Measurements from ENCODE around the gene TMEM158.

DNA sequence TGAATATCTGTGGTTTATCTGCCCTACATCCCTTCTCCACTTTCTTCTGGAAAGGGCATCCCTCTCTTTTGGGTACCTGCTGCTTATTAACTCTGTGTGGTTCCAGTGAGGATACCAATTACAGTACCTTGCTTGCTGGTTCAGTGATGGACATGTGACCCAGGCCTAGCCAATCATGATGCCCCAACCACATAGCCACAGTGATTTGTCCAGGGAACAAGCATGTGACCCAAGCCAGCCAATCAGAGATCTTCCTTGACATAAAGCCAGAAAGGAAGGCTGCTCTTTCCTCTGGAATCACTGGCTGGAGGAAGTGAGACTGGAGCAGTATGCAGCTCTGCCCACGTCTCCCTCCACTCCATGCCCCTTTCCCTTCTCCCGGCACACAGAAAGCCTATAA, 10.9 kb upstream of the TMEM158 start:
- TF ChIP-seq, protein P1, sequence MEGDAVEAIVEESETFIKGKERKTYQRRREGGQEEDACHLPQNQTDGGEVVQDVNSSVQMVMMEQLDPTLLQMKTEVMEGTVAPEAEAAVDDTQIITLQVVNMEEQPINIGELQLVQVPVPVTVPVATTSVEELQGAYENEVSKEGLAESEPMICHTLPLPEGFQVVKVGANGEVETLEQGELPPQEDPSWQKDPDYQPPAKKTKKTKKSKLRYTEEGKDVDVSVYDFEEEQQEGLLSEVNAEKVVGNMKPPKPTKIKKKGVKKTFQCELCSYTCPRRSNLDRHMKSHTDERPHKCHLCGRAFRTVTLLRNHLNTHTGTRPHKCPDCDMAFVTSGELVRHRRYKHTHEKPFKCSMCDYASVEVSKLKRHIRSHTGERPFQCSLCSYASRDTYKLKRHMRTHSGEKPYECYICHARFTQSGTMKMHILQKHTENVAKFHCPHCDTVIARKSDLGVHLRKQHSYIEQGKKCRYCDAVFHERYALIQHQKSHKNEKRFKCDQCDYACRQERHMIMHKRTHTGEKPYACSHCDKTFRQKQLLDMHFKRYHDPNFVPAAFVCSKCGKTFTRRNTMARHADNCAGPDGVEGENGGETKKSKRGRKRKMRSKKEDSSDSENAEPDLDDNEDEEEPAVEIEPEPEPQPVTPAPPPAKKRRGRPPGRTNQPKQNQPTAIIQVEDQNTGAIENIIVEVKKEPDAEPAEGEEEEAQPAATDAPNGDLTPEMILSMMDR (optimal IDR thresholded peaks at IDR 0.05 in 1 of 3, IDR thresholded peaks at IDR 0.05 in 1 of 3, conservative IDR thresholded peaks at IDR 0.05 in 1 of 3; ENCODE audit: extremely low read depth in 1 of 3, insufficient read depth in 2 of 3, low read length in 3 of 3) = no peak
- TF ChIP-seq EZH2 (IDR thresholded peaks at IDR 0.05; ENCODE audit: low read length) = no peak
